Pancreas (tissue), 10 donors: Measurements from ENCODE around the gene SPATA2. TPM values are rescaled to one million over a fixed set of nuclear protein-coding genes. Genes with fewer than 3 reads are reported as not detected.

Source experiments
- ATAC-seq, 4 donors: fragments of 200-7000 bp; cut with Tn5 transposase; one replicate each; pipeline versions ENCODE4 v1.8.0 to v1.9.1; 2020; ENCODE audit warnings: mild to moderate bottlenecking in 4 of 4, moderate library complexity in 4 of 4
- DNase-seq, 6 donors: peaks; one replicate each; pipeline ENCODE4 v3.0.0-alpha.2; 2020
- FAIRE-seq: peaks from 2 replicates; lab custom pipeline; 2012; peaks lifted over from hg19 to GRCh38; lab: Jason Lieb, UNC
- H3K27ac ChIP-seq, 4 donors: fragments of 200-600 bp; sonication (generic); 1 replicate in 3 of 4; 2 replicates in 1 of 4; pipeline versions ENCODE4 v1.5.0 to v1.8.0; 2020
- H3K27me3 ChIP-seq, 4 donors: fragments of 200-600 bp; one replicate each; pipeline ENCODE4 v1.8.0; 2021
- H3K36me3 ChIP-seq, 3 donors: fragments of 200-600 bp; sonication (generic) in 1 of 3; one replicate each; pipeline versions ENCODE4 v1.5.0 to v1.8.0; 2020 to 2021
- H3K4me1 ChIP-seq, 3 donors: fragments of 200-600 bp; one replicate each; pipeline ENCODE4 v1.8.0; 2021
- H3K4me3 ChIP-seq, 4 donors: fragments of 200-600 bp; sonication (generic) in 2 of 4; one replicate each; pipeline versions ENCODE4 v1.5.0 to v1.8.0; 2020 to 2021
- H3K9me3 ChIP-seq, 4 donors: fragments of 200-600 bp; one replicate each; pipeline ENCODE4 v1.8.0; 2021
- WGBS, 2 donors: extraction: QIAGEN DNeasy Blood & Tissue Kit; methylation state at CpG; one replicate each; pipeline ENCODE4 v1.1.7; 2013; 5-methylcytosine and 5-hydroxymethylcytosine counted together
- intact Hi-C, 3 donors: fragments of 100-400 bp; cut with DNase I; formaldehyde crosslinking; loops; one replicate each; pipeline versions ENCODE4 v1.11.1 to v1.14.2; 2022
- polyA plus RNA-seq, 2 donors: library from polyadenylated mRNA; stranded (reverse); fragments of 200-250 nt; gene quantifications; one replicate each; pipeline ENCODE4 v1.2.3, GENCODE V29; 2013
- total RNA-seq, 6 donors: library from RNA; stranded (reverse); fragmentation: NEBNext Ultra II Directional in 4 of 6; extraction: Animal tissue kit (Norgen Biotek cat#: 25700) in 4 of 6; gene quantifications; one replicate each; pipeline versions ENCODE4 v1.2.1 to v1.2.4, GENCODE V29; 2021 to 2023
- TF ChIP-seq, protein P1 (sequence below), 4 donors: fragments of 200-600 bp; sonication (generic) in 3 of 4; IDR thresholded peaks; one replicate each; pipeline versions ENCODE4 v1.5.0 to v1.8.0; 2021; ENCODE audit warnings: antibody characterized with exemption in 4 of 4
- donor health status: healthy with polysubstance abuse.
- donor health status: DM: no; HTN: no; CAD: no; lungs with moderate emphysema.
- donor health status: DM: no; HTN: no; CAD: no.
- donor health status: control.
- donor health status: control.
- donor health status: Bipolar disorder and iron deficiency.
- donor health status: DM: yes; HTN: yes; CAD: no.
- donor health status: DM: no; HTN: no; CAD: no.
- donor health status: DM: no; HTN: no; CAD: no.
- donor health status: DM: yes; HTN: yes; CAD: no.

The SPATA2 gene
- total and polyA plus RNA-seq, 8 donors = 3.9 to 7.0 (median 4.6) TPM

DNA sequence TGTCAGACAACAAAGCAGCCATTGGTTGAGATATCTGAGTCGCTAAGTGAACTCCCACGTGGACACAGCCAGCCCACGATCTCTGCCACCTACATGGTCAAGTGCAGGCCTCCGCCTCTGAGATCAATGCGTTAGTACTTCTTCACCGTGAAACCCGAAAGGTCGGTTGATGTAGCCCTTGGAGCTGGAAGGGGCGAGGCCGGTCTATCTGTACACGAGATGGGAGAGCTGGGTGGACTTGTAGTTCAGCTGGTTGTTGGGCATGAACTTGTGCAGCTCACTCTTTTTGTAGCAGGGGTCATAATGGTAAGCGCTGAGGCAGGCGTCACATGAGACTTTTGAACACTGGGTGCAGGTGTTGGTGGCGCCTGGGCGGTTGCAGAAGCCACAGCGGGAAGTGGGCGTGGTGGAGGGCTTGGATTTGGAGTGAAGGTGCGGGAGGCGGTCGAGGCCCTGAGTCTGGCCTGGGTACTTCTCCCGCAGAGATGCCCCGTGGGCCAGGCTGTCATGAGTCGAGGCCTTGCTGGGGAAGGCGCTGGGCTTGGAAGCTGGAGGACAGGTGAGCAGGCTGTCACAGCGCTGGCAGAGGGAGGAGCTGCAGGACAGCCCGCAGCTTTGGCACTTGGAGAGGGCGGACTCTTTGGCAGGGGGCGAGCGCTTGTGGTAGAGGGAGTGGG lies 9.8 kb downstream of the SPATA2 start:
- WGBS, 2 donors = 92% methylated on average over 29 of the region's 29 CpGs
- DNase-seq (peak in 1 of 6 donors; percentile 55), FAIRE-seq (no peak), ATAC-seq (no peak)
- intact Hi-C loops = no loop called here
- Histone ChIP-seq H3K4me1 (peaks cover 0 to 6% (median 4%) of the 10 kb centered on the region in 3 donors), H3K4me3 (no peak overlapping the region), H3K36me3 (peaks cover 3 to 32% (median 32%) of the 10 kb centered on the region in 3 donors), H3K27ac (no peak overlapping the region), H3K27me3 (no peaks in the 10 kb centered on the region), H3K9me3 (no peaks in the 10 kb centered on the region)
- TF ChIP-seq, protein P1, sequence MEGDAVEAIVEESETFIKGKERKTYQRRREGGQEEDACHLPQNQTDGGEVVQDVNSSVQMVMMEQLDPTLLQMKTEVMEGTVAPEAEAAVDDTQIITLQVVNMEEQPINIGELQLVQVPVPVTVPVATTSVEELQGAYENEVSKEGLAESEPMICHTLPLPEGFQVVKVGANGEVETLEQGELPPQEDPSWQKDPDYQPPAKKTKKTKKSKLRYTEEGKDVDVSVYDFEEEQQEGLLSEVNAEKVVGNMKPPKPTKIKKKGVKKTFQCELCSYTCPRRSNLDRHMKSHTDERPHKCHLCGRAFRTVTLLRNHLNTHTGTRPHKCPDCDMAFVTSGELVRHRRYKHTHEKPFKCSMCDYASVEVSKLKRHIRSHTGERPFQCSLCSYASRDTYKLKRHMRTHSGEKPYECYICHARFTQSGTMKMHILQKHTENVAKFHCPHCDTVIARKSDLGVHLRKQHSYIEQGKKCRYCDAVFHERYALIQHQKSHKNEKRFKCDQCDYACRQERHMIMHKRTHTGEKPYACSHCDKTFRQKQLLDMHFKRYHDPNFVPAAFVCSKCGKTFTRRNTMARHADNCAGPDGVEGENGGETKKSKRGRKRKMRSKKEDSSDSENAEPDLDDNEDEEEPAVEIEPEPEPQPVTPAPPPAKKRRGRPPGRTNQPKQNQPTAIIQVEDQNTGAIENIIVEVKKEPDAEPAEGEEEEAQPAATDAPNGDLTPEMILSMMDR (IDR thresholded peaks at IDR 0.05) = no peak

DNA sequence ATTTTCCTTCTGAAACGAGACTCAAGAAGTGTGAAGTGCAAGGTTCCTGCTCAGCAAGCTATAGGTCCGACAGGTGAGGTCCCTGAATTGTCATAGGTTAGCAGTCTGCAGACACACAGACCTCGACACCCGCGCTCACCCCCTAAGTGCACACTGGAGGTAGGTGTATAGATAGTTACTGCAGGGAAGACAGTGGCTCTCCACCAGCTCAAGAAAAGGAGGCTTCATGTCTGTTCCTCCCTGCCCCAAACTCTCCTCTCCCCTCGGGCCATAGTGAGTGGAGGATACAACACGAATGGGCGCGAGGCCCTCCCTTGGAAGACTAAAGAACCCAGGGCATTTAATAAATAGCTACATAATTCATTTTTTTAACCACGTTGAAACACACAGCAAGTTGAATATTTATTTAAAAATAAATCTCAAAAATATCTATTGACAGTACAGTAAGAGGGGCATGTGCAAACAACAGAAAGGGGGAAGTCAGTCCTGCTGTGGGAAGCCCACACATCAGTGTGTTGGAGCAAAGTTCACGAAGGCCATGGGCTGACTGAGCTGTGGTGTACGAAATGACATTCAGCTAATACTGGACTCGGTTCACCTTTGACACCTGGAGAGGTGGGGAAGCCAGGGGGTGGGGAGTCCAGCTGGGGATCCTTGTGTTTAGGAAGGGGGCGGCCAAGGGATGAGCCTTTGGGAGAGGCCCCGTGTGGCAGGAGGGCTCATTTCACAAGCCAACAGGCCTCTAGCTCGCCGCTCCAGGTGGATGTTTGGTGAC lies 10.7 kb downstream of the SPATA2 start:
- H3K27ac ChIP-seq = no peak overlapping the region
- no peak for FAIRE-seq

DNA sequence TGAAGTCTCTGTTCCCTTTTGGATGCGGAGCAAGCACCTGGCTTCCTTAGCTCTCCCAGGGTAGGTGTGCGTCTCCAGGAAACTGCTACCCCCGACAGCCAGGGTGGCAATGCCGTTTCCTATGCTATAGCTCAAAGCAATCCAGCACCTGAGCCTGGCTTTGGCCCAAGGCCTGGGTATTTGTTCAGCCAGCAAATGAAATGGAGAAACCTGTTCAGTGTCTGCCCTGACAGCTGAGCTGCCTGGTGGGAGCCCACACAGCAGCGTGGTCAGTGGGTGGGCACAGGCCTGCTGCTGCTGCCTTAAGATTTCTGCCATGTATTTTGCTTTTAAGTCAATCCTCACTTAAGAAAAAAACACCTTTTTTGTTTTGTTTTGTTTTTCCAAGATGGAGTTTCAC lies 13.7 kb downstream of the SPATA2 start:
- H3K4me1 ChIP-seq = no peaks in the 10 kb centered on the region
- H3K9me3 ChIP-seq = no peaks in the 10 kb centered on the region
- whole genome bisulfite sequencing, 2 donors = 47 to 77% methylated on average over 5 of the region's 5 CpGs
- no peak overlapping the region for H3K27ac ChIP-seq
- DNase-seq (no peak), FAIRE-seq (no peak), ATAC-seq (peak in 2 of 4 donors; percentile 22 to 61)
- H3K36me3 ChIP-seq = peaks cover 0 to 24% (median 21%) of the 10 kb centered on the region in 3 donors
- H3K4me3 ChIP-seq = no peak overlapping the region
- H3K27me3 ChIP-seq = no peaks in the 10 kb centered on the region
- TF ChIP-seq, protein P1 (IDR thresholded peaks at IDR 0.05) = no peak
- intact Hi-C loops = no loop called here

More for the DNA sequence above, 10.7 kb downstream of the SPATA2 start:
- 87 to 91% methylated on average over 17 of the region's 17 CpGs for WGBS, 2 donors
- no peak overlapping the region for H3K4me3 ChIP-seq
- no peaks in the 10 kb centered on the region for H3K4me1 ChIP-seq
- H3K36me3 ChIP-seq = peaks cover 3 to 32% (median 32%) of the 10 kb centered on the region in 3 donors
- intact Hi-C loops = no loop called here
- DNase-seq (no peak), ATAC-seq (no peak)
- H3K27me3 ChIP-seq = no peaks in the 10 kb centered on the region
- no peaks in the 10 kb centered on the region for H3K9me3 ChIP-seq
- TF ChIP-seq, protein P1 (IDR thresholded peaks at IDR 0.05) = no peak

DNA sequence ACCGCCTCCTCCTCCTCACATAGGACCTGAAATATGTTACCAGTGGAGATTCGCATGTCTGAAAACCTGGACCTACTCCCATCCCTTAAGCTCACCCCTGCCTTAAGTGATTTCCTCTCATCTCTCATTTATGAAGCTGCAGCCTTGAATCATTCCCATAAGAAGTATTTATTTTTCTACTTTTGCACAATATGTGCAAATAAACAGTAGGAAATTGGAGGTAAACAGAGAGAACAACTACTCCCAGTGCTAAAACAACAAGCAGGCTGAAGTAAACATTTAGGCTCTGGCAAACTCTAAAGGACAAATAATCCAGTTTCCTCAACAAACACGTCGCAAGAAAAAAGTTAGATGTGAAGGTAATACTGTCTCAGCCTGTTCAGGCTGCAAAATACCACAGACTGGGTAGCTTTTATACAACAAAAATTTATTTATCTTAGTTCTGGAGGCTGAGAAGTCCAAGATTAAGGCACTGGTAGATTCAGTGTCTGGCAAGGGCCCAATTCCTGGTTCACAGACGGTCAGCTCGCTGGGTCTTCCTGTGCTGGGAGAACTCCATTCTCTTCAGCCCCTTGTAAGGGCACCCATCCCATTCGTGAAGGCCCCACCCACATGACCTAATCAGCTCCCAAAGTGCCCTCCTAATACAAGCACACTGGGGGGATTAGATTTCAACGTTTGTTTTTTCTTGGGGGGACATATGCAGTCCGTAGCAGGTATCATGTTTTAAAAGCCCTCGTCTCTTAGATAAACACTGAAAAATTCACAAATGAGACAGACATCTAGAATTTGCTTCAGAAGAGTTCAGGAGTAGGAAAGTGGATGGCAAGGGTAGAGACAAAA lies 15.6 kb downstream of the SPATA2 start:
- no peak overlapping the region for H3K4me3 ChIP-seq
- H3K27ac ChIP-seq = no peak overlapping the region
- 73 to 79% methylated on average over 10 of the region's 10 CpGs for WGBS, 2 donors
- H3K9me3 ChIP-seq = no peaks in the 10 kb centered on the region
- DNase-seq (no peak), FAIRE-seq (no peak), ATAC-seq (no peak)
- no peaks in the 10 kb centered on the region for H3K4me1 ChIP-seq
- intact Hi-C loops = no loop called here
- TF ChIP-seq, protein P1 (IDR thresholded peaks at IDR 0.05) = no peak
- peaks cover 0 to 7% (median 3%) of the 10 kb centered on the region in 3 donors for H3K36me3 ChIP-seq
- no peaks in the 10 kb centered on the region for H3K27me3 ChIP-seq
